ENCODE data around the gene MON1A.
A peak's percentile ranks its signal among the peaks of the same experiment; 100 is the strongest.
"Not testable (repeated sequence)": the region's sequence is repeated elsewhere in the genome, so short reads cannot be mapped to it uniquely, and the experiment has no call there.

MON1A gene

DNA sequence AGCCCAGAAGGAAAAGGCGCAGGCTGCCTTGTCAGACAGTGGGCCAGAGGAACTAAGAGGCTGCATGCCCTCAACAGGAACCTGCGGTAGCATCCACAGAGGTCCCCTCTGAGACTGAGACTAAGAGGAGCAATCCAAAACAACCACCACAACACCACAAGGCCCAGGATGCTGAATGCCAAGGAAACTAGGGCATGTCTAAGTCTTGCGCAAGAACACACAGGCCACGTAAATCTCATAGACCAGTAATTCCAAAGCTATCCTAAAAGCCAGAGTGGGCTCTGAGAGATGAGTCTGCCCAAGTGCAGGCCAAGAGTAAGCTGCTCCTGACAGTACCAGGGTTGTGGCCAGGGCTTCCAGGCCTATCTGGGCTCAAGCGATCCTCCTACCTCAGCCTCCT is 12.9 kb downstream of the MON1A start:
- DNase-seq (ENCODE audit: insufficient read length) = no peak
- TF ChIP-seq TAF1 (IDR thresholded peaks at IDR 0.05; ENCODE audit: borderline replicate concordance, low read depth, low read length) (no peak), POLR2AphosphoS5 (IDR thresholded peaks at IDR 0.05; ENCODE audit: low read depth, low read length) (no peak), POLR2A (IDR thresholded peaks at IDR 0.05; ENCODE audit: low read depth, low read length) (no peak)
- no peak for FAIRE-seq

DNA sequence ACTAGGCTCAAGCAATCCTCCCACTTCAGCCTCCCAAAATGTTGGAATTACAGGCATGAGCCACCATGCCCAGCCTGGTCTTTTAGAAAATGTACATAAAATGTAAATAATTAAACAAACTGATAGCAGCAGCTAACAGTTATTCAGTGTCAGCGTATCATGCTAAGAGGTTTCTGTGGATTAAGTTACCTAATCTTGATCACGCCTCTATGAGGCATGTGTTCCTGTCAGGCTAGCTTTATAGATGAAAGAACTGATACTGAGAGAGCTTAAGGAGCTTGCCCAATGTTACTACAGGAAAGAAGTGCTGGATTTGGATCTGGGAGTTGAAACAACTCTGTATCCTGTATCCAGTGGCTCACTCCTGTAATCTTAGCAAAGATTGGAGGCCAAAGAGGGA is 14.7 kb downstream of the MON1A start:
- TF ChIP-seq POLR2AphosphoS5 (IDR thresholded peaks at IDR 0.05; ENCODE audit: low read depth, low read length) = no peak
- TF ChIP-seq TAF1 (IDR thresholded peaks at IDR 0.05; ENCODE audit: borderline replicate concordance, low read depth, low read length) = no peak
- TF ChIP-seq POLR2A (IDR thresholded peaks at IDR 0.05; ENCODE audit: low read depth, low read length) = no peak
- FAIRE-seq (no peak), DNase-seq (ENCODE audit: insufficient read length) (no peak)

DNA sequence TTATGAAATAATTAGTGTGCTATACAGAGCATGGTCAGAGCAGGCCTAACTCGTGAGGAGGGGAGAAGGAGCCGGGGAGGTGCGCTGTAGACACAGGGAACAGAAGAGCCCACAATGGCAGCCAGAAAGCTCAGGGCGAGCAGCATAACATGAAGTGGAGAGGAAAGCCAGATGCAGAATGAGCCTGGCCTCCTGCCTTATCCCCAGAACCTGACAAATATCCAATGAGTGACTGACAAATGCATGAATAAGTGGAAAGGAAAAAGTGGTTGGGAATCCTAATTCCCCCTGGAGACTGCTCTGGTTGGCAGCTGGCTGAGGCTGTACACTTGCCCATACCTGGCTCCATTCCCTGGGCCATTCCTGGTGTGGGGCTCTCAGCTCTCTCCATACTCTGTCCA is 16.7 kb downstream of the MON1A start:
- DNase-seq (ENCODE audit: insufficient read length) (no peak), FAIRE-seq (no peak)
- TF ChIP-seq POLR2AphosphoS5 (IDR thresholded peaks at IDR 0.05; ENCODE audit: low read depth, low read length) = no peak
- TF ChIP-seq TAF1 (IDR thresholded peaks at IDR 0.05; ENCODE audit: borderline replicate concordance, low read depth, low read length) = no peak
- no peak for TF ChIP-seq POLR2A (IDR thresholded peaks at IDR 0.05; ENCODE audit: low read depth, low read length)

DNA sequence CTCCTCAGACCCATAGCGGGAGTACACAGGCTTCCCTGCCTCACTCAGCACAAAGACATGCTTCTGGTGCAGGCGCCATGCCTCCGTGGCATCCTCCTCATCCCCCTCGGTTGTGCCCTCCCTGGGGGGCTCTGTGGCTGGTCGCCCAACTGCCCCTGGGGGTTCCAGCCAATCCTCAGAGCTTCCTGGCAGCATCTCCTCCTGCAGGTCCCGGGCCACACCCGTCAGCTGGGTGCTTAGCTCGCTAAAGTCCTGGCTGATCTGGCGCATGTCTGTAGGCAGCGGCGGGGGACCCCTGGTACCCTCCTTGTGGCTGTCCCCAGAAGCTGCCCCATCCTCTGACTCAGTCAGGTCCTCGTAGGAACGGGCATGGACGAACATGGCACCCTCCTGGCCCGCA is 18.0 kb downstream of the MON1A start:
- DNase-seq (ENCODE audit: insufficient read length) (no peak), FAIRE-seq (no peak)
- TF ChIP-seq POLR2AphosphoS5 (IDR thresholded peaks at IDR 0.05; ENCODE audit: low read depth, low read length) (no peak), POLR2A (IDR thresholded peaks at IDR 0.05; ENCODE audit: low read depth, low read length) (no peak), TAF1 (IDR thresholded peaks at IDR 0.05; ENCODE audit: borderline replicate concordance, low read depth, low read length) (no peak)

DNA sequence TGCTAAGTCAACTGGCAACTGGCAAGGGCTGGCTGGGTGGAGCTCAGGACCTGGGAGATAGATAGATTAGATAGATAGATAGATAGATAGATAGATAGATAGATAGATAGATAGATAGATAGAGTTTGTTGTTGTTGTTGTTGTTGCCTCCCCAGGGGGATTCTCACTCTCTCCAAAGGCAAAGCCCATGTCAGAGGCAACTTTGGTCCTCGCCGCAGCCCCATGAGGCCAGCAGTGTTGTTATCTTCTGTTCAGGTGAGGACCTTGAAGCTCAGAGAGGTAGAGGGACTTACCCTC is 18.5 kb downstream of the MON1A start:
- no peak for FAIRE-seq
- TF ChIP-seq POLR2AphosphoS5 (IDR thresholded peaks at IDR 0.05; ENCODE audit: low read depth, low read length) (no peak), POLR2A (IDR thresholded peaks at IDR 0.05; ENCODE audit: low read depth, low read length) (no peak), TAF1 (IDR thresholded peaks at IDR 0.05; ENCODE audit: borderline replicate concordance, low read depth, low read length) (no peak)
- no peak for DNase-seq (ENCODE audit: insufficient read length)

DNA sequence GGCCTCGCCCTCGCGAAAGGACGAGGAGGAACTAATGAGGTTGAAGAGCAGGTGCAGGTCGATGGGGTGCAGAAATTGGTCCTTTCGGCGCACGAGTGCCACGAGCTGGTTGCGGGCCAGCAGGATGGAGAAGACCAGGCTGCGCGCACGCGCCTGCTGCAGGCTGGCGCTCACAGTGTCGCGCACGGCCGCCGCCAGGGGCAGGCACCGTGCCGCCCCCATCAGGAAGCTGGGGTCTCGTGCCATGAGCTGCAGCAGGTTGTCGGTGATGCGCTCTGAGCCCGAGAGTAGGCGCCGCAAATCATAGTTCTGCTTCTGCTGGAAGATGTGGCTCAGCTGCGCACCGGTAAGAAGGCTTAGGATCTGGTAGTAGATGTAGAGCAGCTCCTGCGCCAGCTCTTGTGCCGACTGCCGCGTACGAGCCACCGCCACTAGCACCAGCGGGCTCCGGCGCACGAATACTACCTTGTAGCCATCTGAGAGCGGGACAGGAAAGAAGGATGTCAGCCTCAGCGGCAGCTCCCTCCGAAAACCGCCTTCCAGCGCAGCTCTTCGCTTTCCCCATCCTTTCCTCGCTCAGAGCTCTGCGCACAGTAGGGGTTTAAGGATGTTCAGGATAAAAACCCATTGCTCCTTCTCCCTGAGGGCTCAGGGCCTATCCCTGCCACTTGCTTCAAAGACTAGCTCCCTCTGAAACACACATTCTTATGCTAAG is 19.0 kb downstream of the MON1A start:
- no peak for DNase-seq (ENCODE audit: insufficient read length)
- no peak for FAIRE-seq
- TF ChIP-seq POLR2A (IDR thresholded peaks at IDR 0.05; ENCODE audit: low read depth, low read length) (no peak), POLR2AphosphoS5 (IDR thresholded peaks at IDR 0.05; ENCODE audit: low read depth, low read length) (no peak)

DNA sequence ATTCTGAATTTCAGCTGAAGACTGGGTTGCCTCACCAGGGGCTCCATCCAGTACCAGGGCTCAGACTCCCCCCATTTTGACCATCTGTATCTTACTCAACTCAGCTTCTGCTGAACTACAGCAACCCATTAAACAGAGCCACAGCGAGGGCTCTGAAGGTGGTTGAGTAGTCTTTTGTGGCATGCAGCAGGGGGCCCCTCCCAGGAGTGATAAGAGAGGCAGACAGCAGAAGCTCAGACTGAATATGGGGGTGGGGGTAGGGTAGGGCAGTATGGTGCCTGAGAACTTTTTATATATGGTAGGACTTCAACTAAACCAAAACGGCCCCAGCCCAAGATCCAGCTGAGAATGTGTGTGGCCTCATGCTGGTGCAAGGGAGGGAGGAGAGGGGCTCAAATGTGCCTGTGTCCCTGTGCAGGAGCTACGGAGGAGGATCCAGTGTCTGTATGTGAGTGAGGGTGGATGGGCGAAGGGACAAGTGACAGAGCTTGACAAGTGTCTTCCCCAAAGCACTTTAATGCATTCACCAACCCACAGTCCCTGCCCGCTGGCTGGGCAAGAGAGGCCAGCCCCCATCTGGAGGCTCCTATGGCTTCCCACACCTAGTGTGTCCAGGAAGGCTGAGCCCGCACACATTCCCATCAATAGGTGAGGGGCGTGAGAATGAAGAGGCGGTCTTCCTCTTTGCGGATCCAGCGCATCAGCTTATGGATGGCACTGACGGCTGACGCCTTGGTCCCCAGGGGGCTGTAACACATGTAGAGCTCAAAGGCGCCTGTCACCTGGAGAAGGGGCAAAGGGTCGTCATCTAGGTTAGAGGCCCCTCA is 21.0 kb downstream of the MON1A start:
- FAIRE-seq (no peak), DNase-seq (ENCODE audit: insufficient read length) (no peak)
- no peak for TF ChIP-seq TAF1 (IDR thresholded peaks at IDR 0.05; ENCODE audit: borderline replicate concordance, low read depth, low read length)
- TF ChIP-seq POLR2AphosphoS5 (IDR thresholded peaks at IDR 0.05; ENCODE audit: low read depth, low read length) = no peak
- TF ChIP-seq POLR2A (IDR thresholded peaks at IDR 0.05; ENCODE audit: low read depth, low read length) = no peak

DNA sequence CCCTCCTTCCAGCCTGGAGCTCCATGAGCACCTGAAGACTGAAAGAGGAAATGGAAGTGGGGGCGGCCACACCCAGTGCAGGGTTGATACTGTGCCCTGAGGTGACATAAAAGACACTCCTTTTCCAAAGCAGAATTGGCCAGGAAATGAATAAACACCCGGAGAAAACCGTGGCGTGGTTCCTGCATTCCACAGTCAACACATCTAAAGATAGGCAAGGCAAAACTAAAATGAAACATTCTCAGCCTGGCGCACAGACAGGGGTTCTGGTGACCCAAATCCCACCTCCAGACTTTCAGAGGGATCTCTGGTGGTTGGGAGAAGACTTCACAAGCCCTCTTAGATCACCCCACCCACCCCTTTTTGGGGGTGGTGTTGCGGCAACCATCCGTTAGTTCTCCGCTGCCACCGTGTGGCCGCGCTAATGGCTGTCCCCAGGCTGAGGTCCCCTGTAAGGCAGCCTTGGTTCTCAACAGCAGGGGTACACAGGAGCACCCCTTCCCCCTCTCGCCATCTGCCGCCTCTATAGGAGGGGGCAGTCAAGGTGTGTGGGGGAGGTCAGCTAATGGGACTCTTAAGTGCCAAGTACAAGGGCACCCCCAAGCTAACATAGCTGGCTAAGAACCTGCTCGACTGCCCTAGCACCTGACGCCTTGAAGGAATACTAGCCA is 23.4 kb downstream of the MON1A start:
- FAIRE-seq = peak; percentile 98
- TF ChIP-seq POLR2AphosphoS5 (IDR thresholded peaks at IDR 0.05; ENCODE audit: low read depth, low read length) = no peak
- no peak for TF ChIP-seq POLR2A (IDR thresholded peaks at IDR 0.05; ENCODE audit: low read depth, low read length)
- peak; percentile 78 for DNase-seq (ENCODE audit: insufficient read length)

DNA sequence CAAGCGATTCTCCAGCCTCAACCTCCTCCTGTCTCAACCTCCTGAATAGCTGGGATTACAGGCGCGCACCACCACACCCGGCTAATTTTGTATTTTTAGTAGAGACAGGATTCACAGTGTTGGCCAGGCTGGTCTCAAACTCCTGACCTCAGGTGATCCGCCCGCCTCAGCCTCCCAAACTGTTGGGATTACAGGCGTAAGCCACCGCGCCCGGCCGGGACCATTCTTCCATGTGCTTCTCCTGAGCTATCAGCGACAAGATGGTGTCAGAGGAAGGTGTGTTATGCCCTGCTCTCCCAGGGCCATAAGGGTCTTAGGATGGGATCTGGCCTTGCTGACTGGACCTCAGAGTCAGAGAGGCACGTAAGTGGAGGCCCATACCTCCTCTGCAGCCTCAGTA is 25.2 kb downstream of the MON1A start:
- FAIRE-seq; DNase-seq (ENCODE audit: insufficient read length): not testable (repeated sequence)

DNA sequence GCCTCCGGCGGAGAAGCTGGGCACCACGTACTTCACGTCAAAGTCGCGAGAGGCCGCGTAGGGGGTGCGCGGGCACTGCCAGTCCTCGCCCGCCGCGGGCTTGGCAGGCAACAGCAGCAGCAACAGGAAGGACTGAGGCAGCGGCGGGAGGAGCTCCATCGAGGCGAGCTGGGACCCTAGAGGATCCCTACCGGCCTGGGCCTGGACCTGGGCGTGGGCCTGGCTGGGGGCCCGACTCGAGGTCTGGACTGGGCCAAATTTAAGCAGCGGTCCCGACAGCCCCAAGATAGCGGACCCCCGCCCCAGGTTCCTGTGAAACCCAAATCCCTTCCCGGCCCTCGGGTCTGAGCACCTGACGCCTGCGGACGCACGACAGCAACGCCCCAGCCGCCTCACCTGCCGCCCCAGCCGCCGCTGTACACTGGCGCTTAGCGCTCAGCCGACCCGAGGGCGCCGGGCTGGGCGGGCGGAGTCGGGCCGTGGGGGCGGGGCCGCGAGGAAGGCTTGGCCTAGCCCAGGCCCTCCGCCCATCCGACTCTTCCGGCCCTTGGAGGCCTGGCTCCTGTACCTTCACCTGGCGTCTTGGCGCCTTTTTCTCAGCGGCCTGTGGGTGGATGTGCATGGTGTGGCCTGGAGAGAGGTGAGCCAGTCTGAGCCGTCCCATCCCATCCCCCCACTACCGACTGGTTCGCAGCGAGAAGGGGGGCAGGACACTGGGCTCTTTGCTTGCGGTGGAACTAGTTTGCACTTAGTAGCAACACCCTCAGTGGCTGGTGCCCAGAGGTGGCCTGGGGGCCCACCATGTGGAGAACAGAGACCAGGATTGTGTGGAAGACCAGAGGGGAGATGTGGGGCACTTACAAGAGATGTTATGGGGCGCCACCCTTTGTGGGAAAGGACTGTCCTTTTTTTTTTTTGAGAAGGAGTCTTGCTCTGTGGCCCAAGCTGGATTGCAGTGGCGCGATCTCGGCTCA is 25.9 kb downstream of the MON1A start, which contains the start of gene MST1R:
Gene MST1R, minus strand, starts transcription at position 423 of the 974 bp plus-strand sequence. Its CDS starts 264 bp downstream, at position 159.
- DNase-seq (ENCODE audit: insufficient read length) (peak; percentile 92), FAIRE-seq (peak; percentile 89)
- TF ChIP-seq POLR2AphosphoS5 (IDR thresholded peaks at IDR 0.05; ENCODE audit: low read depth, low read length) = no peak
- no peak for TF ChIP-seq POLR2A (IDR thresholded peaks at IDR 0.05; ENCODE audit: low read depth, low read length)
- no peak for TF ChIP-seq TAF1 (IDR thresholded peaks at IDR 0.05; ENCODE audit: borderline replicate concordance, low read depth, low read length)
